Pons (tissue), 1 donor: ENCODE data around the gene CORO1C.

Source experiments
- DNase-seq: peaks from one replicate; pipeline ENCODE4 v3.0.0-alpha.2; 2016; ENCODE audit warnings: low spot score

CORO1C gene

DNA sequence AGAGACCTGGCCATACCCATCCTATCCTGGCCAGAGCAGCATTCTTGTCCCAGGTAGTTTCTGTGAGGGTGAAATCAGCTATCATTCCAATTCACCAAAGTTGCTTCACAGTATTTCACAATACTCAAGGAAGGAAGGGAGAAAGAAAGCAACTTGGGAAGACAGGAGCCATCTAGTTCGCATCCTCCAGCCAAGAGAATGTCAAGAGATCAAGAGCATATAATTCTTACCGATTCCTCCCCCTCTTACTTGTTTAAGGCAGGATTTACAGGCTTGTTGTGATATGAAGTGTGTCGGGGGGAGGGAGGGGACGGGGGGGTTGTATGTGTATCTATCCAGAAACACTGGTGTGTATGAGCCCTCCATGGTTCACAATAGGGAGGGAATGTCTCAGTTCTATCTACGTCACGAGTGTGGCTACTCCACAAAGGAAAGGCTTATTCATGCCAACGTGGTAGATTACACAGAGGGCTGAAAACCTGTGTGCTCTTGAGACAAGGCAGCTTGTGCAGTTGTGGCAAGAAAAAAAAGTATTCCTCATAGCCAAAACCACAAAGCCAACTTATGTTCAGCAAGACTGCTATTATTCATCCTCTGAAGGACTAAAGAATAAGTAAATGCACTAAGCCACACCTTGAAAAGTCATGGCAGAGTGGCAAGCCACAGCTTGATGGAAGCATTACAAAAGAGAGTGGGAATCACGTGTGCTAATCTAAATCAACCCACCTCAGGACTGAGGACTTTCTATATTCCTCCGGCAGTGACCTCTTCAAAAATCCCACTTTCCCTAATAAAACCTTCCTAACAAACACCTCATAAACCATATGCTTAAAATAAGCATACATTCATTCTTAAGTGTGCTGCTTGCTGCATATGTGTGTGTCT lies 35.0 kb downstream of the CORO1C start:
- DNase-seq: no peak

DNA sequence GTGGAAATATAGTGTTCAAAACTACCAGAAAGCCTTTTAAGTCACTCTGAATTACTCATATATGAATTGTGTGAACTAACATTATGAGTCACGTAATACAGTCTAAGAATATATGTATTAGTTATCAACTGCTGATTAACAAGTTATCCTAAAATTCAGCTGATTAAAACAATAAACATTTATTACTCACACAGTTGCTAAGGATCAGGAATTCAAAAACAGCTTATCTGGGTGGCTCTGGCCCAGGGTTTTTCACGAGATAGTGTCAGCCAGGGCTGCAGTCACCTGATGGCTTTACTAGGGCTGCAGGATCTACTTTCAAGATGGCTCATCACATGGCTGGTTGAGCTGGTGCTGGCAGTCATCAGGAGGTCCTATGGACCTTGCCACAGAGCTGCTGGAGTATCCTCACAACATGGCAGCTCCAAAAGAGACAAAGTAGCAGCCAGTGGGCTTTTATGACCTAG lies 36.5 kb downstream of the CORO1C start:
- no peak for DNase-seq

DNA sequence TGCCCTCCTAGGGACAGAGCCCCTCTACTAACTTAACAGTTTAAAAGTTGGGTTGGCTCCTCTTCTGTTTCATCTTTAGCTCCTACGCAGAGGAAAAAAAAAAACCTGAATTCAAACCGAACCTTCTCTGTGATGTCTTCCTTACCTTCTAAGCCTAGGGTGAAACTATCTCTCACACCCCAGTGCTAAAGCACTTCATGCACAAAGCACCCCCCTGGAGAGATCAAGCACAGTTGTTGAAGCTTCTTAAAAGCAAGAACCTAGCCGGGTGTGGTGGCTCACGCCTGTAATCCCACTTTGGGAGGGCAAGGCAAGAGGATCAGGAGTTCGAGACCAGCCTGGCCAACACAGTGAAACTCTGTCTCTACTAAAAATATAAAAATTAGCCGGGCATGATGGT lies 37.6 kb downstream of the CORO1C start:
- no peak for DNase-seq

DNA sequence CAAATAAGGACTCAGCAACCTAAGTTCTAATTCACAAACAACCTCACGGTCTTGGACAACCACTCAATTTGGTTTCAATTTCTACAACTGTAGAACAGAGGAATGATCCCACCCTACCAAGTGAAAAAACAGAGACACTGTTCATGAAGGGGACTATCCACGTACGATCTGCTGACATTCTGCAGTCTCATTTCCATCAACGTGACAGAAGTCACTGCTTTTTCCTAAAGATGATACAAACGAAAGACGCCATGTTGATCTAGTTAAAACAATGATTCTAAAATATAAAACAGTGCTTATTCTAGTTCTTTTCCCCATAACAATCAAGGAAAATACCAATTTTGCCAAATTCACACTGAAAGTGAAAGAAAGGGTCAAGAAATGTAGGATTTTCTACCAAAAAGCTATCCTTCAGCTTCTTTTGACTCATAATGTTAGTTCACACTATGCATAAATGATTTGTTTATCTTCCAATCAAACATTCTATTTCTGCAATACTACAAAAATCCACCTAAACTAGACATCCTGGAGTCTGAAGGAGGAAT lies 38.1 kb downstream of the CORO1C start:
- DNase-seq: no peak

DNA sequence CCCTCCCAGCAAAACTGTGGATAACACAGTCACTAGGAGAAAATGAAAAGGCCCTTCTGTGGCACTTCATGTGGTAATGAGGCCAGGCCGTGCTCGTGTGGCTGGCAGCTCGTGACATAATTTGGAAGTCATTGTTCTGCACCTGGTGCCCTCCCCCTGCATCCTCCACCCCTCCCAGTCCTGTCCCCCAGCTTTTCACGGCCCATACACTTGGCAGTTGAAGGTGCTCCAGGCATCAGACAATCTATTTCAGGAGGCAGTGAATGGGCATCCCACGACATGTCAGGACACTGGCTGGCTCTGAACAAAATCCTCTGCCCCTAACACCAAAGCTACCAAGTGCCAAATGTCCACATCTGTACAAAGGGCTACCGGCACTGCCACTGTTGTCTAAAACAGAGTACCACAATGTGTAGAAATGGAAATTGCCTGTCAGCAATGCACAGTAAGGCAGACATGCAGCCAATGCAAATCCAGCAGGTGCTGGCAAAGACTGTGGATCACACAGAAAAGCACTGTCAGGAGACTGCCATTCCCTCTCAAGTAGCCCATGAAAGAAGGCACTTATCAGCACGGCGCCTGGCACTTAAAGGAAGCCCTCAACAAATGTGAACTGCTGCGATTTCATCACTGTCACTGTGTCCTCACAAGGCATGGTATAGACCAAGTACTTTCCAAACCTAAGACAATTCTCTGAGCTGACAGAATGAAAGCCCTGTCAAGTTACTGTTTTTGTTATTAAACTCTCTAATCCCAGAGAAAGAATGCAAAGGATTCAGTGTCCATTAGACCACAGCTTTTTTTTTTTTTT lies 39.1 kb downstream of the CORO1C start:
- peak; percentile 94 for DNase-seq

DNA sequence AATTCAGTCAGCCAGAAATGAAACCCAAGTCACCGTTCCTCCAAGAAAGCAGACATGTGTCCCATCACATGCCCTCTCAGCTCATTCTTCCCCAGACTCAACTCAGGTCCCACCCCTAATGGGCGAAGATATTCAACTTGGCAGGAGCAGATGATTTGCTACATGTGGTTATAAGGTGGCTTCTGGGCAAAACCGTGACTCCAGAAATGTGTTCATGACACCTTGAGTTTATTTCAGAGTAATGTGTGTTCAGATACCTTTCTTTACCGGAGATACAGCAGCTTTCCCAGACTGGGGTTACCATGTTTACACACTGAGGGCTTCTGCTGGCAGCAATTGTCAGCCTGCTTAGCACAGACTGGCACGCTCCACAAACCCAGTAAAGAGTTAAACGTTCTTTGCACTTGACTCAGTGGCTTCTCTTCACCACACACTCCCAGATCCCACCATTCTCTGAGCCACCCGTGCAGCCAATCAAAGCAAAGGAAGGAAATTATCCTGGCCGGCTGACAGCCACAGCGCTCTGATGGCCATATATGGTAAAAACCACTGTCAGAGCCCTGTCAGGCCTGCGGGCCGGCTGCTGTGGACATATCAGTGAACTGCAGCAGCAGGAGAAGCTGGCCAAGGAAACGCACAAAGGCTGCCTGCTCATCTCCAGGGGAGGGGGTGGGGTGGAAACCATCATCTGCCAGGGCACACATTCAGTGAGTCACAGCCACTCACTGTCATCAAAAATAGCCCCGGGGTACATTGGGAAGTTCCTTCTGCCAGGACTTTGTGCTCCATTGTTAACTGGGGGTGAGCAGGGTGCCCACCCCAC lies 39.9 kb downstream of the CORO1C start:
- peak; percentile 99 for DNase-seq

DNA sequence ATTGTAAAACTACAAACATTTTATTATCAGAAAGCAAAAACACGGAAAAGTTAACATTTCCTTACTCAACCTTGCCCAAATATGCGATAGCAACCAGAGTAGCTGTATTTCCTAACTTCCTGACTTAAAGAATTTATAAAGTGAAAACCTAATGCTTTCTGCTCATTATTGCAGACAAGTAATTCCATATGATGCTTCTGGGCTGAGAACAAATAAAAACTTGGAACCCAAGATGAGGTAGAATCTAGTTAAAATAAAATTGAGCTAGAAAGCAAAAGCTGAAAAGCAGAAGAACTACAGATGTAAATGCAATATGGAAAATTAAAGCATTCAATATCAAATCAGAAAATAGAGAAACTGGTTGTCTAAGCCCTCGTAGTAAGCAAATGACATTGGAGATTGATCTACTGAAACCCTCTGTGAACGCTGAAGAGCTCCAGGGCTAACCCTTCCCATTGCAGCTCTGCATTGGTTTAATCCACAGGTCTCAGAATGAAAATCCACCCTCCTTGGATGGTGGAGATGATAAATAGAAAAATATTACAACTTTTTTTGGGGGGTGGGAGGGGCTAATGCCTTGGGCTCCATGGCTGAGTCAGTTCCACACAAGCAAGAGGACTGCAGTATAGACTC lies 40.7 kb downstream of the CORO1C start:
- no peak for DNase-seq

DNA sequence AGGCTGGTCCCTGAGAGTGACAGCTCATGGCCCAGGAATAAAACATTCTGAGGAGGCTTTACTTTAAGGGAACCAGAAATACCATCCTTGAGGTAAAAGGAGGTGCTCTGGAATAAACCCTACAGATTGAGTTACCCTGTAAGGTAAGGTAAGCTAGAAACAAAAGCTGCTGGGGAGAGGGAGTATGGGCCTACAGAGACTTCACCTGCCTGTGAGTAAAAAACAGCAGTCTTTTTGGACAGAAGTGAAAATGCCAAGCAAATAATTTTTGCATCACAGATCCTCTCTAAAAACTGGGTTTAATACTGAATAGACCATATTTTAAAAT lies 41.2 kb downstream of the CORO1C start:
- DNase-seq: no peak

DNA sequence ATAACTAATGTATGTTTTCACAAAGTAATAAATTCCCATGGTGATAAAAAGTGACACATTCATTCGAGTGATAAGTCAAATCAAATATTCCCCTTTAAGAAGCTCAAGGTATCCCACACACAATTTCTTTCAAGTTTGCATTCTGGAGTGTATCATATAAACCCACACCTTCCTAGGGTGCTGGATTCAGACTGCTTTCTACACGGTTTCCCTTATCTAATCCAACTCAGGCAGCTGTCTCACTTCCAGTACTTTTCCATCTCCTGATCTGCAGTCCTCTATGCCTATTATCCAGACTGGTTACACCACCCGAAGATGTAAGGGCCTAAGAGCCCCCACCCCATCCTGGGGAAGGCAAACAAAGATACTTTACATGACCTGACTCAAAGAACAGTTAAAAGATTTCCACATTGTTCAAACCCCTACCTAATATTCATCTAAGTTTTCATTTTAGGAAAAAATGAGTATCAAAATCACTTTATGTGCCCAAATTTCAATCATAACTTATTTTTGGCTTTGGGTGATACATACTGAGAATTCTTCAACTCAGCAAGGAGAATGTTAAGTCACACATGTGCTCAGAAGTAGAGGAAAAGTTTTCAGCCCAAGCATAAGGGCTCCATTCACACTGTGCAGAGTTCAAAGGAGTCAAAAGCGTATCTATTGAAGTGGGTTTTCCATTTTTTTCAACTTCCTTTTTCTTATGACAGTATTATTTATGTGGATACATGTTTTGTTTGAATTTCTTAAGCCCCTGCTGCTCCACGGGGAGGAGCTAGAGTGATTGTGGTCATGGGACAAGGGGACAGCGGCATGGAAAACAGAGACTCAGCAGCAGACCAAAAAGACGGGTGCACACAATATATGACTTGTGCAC lies 41.8 kb downstream of the CORO1C start:
- peak; percentile 87 for DNase-seq

DNA sequence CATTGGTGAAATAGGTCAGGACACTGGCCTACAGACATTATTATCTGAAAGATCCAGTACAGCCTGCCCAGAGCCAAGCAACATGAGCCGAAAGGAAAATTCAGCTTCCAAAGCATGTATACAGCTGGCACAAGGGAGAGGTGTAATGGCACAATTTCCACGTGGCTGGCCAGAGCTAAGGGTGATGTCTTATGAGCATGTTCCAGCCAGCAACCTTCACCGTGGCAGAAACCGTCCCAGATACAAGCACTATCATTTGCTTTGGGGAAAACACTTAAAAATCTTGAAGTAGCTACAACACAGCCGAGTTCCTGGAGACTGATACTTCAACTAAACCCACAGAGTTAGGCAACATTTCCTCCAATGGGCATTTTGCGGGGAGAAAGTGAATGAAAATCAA lies 44.5 kb downstream of the CORO1C start:
- DNase-seq: no peak

DNA sequence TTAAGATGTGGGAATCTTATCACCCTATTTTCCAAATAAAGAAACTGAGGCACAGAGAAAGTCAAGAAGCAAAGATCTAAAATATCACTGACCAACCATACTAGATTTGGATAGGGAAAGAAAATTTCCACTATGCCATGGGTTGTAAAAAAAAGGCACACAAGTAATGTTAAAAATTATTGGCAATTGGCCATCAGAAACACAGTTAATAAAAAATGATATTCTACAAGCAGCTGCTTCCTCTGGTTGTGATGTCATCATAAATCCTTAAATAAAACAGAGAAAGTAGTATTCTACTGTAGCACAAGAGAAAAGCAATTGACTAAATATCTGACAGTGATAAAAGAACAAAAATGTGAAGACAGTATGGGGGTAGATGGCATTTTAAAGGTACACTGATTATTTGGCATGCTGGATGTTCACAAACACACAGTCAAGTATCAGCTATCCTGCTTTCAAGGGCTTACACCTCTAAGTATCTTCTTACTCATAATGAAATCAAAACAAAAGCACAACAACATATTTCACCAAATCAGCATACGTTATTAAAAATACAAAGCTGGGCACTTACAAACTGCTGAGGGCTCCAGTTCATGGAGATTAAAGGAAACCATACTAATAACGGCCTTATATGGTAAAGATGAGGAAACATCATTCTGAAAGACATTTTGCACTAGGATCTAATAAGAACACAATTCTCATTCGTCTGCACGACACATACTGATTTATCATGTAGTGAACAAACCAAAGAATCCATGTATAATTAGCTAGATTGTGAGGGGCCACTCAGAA lies 45.7 kb downstream of the CORO1C start:
- DNase-seq: no peak

DNA sequence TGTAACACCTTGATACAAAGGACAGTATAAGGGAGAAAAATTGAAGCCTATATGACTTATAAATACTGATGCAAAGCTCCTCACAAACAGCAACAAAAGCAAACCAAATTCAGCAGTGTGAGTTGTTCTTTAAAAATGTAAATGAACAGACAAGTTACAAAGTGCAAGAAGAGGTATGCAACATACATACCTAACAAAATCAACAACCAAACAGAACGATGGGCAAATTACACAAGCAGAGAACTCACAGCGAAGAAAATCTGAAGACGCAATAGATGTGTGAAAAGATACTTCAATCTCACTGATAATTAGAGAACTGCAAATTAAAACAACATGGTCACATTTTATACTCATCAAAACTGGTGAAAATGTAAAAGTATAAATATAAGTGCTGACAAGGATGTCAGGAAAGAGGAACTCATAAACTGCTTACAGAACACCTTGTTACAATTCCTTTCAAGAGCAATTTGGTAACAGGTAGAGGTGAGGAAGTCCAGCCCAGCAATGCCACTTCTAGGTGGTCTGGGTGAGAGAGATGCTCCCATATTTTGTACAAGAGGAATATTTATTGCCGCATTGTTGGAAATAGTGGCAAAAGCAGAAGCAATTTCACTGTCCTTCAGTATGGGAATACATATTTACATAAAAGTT lies 47.3 kb downstream of the CORO1C start:
- DNase-seq: no peak

DNA sequence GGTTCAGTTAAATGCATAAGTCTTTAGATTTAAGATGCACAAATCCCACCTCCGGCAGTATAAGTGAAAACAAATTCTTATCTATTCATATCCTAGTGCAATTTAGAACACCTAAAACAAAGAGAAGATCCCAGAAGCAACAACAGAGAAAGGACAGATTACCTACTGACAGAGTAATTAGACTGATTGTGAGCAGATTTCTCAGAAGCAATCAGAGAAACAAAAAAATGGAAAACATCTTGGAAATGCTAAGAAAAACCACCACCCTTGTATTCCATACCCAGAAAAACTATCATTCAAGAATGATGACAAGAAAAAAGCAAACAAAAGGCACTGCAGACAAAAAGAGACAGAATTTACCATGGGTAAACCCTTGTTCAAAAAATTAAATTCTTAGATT lies 50.0 kb downstream of the CORO1C start:
- DNase-seq: no peak

DNA sequence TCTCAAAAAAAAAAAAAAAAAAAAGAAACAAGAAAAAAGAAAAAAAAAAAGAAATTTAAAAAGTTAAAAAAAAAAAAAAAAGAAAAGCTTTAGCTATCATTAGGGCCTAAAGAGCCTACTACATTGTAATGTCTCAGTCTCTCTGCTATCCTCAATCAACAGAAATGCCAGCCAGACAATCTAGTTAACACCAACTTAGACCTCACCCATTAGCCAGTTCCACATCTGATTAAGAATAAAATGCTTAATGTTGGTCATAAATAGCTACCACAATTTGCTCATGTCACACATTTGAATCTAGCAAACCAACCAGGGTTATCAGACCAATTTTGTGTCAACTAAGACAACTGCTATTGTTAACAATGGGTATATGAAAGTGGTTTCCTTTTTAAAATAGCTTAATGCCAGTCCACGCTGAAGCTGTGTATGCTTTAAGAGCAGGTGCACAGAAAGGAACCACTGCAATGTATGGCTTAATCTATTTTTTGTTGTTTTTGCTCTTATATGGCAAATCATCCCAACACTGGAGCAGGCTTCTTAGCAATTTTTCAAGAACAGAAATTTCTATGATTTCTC lies 52.1 kb downstream of the CORO1C start:
- no peak for DNase-seq

DNA sequence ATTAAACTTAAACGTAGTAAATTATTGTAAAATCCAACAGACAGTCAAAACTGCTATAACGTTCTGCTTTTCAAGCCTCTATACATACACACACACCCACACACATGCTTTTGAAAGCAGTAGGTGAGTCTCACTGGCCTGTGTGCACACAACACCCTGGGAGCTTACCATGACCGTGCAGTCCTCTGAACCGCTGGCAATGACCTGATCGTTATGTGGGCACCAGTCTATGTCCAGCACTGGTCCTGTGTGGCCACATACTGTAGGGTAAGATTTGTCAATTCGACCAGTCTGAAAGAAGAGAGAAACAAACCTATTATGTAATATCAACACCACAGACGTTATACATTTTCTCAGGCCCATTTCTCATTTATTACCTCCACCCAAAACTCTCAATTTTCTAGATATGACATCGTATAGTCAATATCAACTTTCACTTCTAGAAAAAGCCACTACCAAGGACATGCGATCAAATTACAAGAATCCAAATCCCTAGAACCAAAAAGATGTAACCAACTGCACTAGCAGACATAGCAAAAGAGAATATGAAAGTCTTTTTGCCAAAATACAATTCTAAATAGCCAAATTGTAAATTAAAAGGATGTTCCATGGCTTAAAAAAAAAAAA lies 53.1 kb downstream of the CORO1C start:
- DNase-seq: no peak

DNA sequence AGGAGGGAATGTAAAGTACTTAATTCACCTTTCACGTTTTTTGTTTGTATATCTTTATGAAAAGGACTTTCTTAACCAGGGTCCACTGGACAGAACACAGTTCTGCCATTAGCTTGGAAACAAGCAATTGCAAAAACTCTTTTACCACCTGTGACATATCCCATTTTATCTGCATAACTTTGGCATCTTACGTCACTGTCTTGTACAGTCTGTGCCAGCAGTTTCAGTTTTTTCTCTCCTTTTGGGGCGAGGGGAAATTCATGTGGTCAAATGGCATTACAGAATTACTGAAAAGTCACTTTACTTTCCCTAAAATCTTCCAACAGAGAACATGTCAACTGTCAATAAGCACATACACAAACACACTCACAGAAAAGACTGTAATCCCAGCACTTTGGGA lies 53.9 kb downstream of the CORO1C start:
- no peak for DNase-seq

DNA sequence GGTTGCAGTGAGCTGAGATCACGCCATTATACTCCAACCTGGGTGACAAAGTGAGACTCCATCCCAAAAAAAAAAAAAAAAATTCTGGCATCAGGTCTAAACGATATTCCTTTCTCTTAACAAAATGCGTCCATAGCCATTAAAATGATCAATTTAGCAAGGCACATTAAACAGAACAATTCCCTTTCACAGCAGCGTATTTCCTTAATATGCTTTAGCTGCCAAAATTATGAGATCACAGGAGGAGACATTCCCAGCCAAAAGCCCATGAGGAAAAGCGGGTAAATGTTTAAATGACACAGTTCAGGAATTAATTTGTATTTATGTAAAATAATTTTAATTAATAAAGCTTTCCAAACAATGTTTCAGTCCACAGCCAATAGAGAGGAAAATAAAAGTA lies 54.6 kb downstream of the CORO1C start:
- no peak for DNase-seq

DNA sequence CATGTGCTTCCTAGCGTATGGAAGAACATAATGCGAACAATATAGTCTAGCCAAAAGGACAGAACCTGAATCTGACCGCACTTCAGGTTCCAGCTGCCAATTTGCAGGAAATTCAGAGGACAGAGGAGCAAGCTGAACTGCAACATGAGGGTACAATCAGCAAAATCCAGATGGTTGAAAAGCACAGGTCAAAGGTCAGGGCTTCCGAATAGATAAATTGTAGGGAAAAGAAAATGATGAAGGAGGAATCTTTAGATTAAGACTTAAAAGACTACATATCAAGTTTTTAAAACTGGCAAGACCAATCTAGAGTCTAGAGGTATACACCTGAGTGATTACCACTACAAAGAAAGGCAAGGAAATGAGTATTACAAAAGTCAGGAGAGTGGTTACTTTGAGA lies 55.5 kb downstream of the CORO1C start:
- no peak for DNase-seq
